Measurements from ENCODE around the gene GNB4. TPM values are rescaled to one million over a fixed set of nuclear protein-coding genes. Genes with fewer than 3 reads are reported as not detected.

Gene GNB4
- total RNA-seq, 1 experiment from 2014 or later = 83.3 TPM

- intact Hi-C loops (cut with micrococcal nuclease; ENCODE audit: unreplicated experiment) = no loop called here
- peaks cover 22% of the 10 kb centered on the region for H3K4me1 ChIP-seq (ENCODE audit: insufficient read depth, low read length, poor library complexity, severe bottlenecking)
- BruUV-seq (replicated peaks) = no TSS peak
- no peak for DNase-seq (ENCODE audit: low spot score)
- POLR2A ChIA-PET (ENCODE audit: low non-redundant PET) = no interaction called here
- no peaks in the 10 kb centered on the region for H3K9me3 ChIP-seq (ENCODE audit: low read depth, low read length, poor library complexity, severe bottlenecking)
- no peak overlapping the region for H3K27ac ChIP-seq (ENCODE audit: low read depth, low read length, poor library complexity, severe bottlenecking)
- H3K36me3 ChIP-seq (ENCODE audit: insufficient read depth, low read length, poor library complexity, severe bottlenecking) = no peaks in the 10 kb centered on the region
- no peak overlapping the region for H3K4me3 ChIP-seq (ENCODE audit: low read depth, low read length, poor library complexity, severe bottlenecking)
- CTCF ChIA-PET = no interaction called here
- TF ChIP-seq CTCF (conservative IDR thresholded peaks at IDR 0.05; ENCODE audit: low read depth, low read length) (no peak), EZH2 (IDR thresholded peaks at IDR 0.05; ENCODE audit: borderline replicate concordance, low read depth, low read length, poor library complexity, severe bottlenecking) (no peak)
- H3K27me3 ChIP-seq (replicated peaks; ENCODE audit: insufficient read depth, low read depth, low read length, poor library complexity) = no peaks in the 10 kb centered on the region
Measured at GRCh38 chr3:179453967-179454366, 2.7 kb upstream of the GNB4 start.

GRCh38 chr3:179452872-179453271 lies 1.6 kb upstream of the GNB4 start:
- Histone ChIP-seq H3K36me3 (ENCODE audit: insufficient read depth, low read length, poor library complexity, severe bottlenecking) (no peaks in the 10 kb centered on the region), H3K27ac (ENCODE audit: low read depth, low read length, poor library complexity, severe bottlenecking) (peak overlapping the region; percentile 94), H3K4me1 (ENCODE audit: insufficient read depth, low read length, poor library complexity, severe bottlenecking) (peaks cover 33% of the 10 kb centered on the region), H3K9me3 (ENCODE audit: low read depth, low read length, poor library complexity, severe bottlenecking) (no peaks in the 10 kb centered on the region), H3K27me3 (replicated peaks; ENCODE audit: insufficient read depth, low read depth, low read length, poor library complexity) (no peaks in the 10 kb centered on the region), H3K4me3 (ENCODE audit: low read depth, low read length, poor library complexity, severe bottlenecking) (no peak overlapping the region)
- TF ChIP-seq CTCF (conservative IDR thresholded peaks at IDR 0.05; ENCODE audit: low read depth, low read length) = no peak
- intact Hi-C loops (cut with micrococcal nuclease; ENCODE audit: unreplicated experiment) = no loop called here
- DNase-seq (ENCODE audit: low spot score) = no peak
- CTCF ChIA-PET = no interaction called here
- POLR2A ChIA-PET (ENCODE audit: low non-redundant PET) = no interaction called here
- no TSS peak for BruUV-seq (replicated peaks)

GRCh38 chr3:179452176-179452564 lies 900 bp upstream of the GNB4 start:
- Histone ChIP-seq H3K27ac (ENCODE audit: low read depth, low read length, poor library complexity, severe bottlenecking) (peak overlapping the region; percentile 94), H3K9me3 (ENCODE audit: low read depth, low read length, poor library complexity, severe bottlenecking) (no peaks in the 10 kb centered on the region), H3K4me1 (ENCODE audit: insufficient read depth, low read length, poor library complexity, severe bottlenecking) (peaks cover 34% of the 10 kb centered on the region), H3K36me3 (ENCODE audit: insufficient read depth, low read length, poor library complexity, severe bottlenecking) (no peaks in the 10 kb centered on the region), H3K27me3 (replicated peaks; ENCODE audit: insufficient read depth, low read depth, low read length, poor library complexity) (no peaks in the 10 kb centered on the region), H3K4me3 (ENCODE audit: low read depth, low read length, poor library complexity, severe bottlenecking) (peak overlapping the region; percentile 65)
- POLR2A ChIA-PET (ENCODE audit: low non-redundant PET) = no interaction called here
- CTCF ChIA-PET = no interaction called here
- peak; percentile 90 for DNase-seq (ENCODE audit: low spot score)
- no peak for TF ChIP-seq CTCF (conservative IDR thresholded peaks at IDR 0.05; ENCODE audit: low read depth, low read length)
- no peak for TF ChIP-seq EZH2 (IDR thresholded peaks at IDR 0.05; ENCODE audit: borderline replicate concordance, low read depth, low read length, poor library complexity, severe bottlenecking)
- BruUV-seq (replicated peaks) = no TSS peak
- intact Hi-C loops (cut with micrococcal nuclease; ENCODE audit: unreplicated experiment) = no loop called here
